Hematopoietic multipotent progenitor cell treated with erythropoietin and hydrocortisone succinate and interleukin-3 and kit ligand, for 4 days (in vitro differentiated cells): ENCODE results near the gene TMEM138.
A peak's percentile ranks its signal among the peaks of the same experiment; 100 is the strongest.
"Not testable (repeated sequence)": the region's sequence is repeated elsewhere in the genome, so short reads cannot be mapped to it uniquely, and the experiment has no call there.

ENCODE experiments used
- DNase-seq: peaks from one replicate; pipeline ENCODE4 v3.0.0-alpha.2; 2015

The TMEM138 gene

GRCh38 chr11:61367406-61367805 lies 5.2 kb downstream of the TMEM138 start:
- DNase-seq, result peak; percentile 69

- DNase-seq, result no peak
Measured at GRCh38 chr11:61368646-61369045, 6.5 kb downstream of the TMEM138 start.

GRCh38 chr11:61369372-61370348 lies 7.5 kb downstream of the TMEM138 start:
- no peak for DNase-seq

- DNase-seq, result no peak
Measured at GRCh38 chr11:61370349-61371005, 8.3 kb downstream of the TMEM138 start.

GRCh38 chr11:61372659-61373420 lies 10.7 kb downstream of the TMEM138 start:
- DNase-seq, result no peak

- no peak for DNase-seq
Measured at GRCh38 chr11:61375761-61376108, 13.6 kb downstream of the TMEM138 start.

GRCh38 chr11:61377461-61378160 lies 15.4 kb downstream of the TMEM138 start:
- DNase-seq, result no peak

- DNase-seq, result peak; percentile 52
Measured at GRCh38 chr11:61378713-61379313, 16.6 kb downstream of the TMEM138 start.

- no peak for DNase-seq
Measured at GRCh38 chr11:61380884-61381283, 18.7 kb downstream of the TMEM138 start.

- DNase-seq, result not testable (repeated sequence)
Measured at GRCh38 chr11:61383859-61384258, 21.7 kb downstream of the TMEM138 start.

GRCh38 chr11:61384271-61385242 lies 22.4 kb downstream of the TMEM138 start:
- DNase-seq, result peak; percentile 41

- peak; percentile 37 for DNase-seq
Measured at GRCh38 chr11:61390161-61390560, 28.0 kb downstream of the TMEM138 start.

GRCh38 chr11:61392981-61393595 lies 30.9 kb downstream of the TMEM138 start:
- DNase-seq, result peak; percentile 73

GRCh38 chr11:61401173-61401572 lies 39.0 kb downstream of the TMEM138 start:
- no peak for DNase-seq

- no peak for DNase-seq
Measured at GRCh38 chr11:61401573-61401972, 39.4 kb downstream of the TMEM138 start.

GRCh38 chr11:61403658-61404057 lies 41.5 kb downstream of the TMEM138 start:
- no peak for DNase-seq

GRCh38 chr11:61404103-61404502 lies 41.9 kb downstream of the TMEM138 start:
- DNase-seq, result no peak

- no peak for DNase-seq
Measured at GRCh38 chr11:61404641-61405040, 42.5 kb downstream of the TMEM138 start.

- no peak for DNase-seq
Measured at GRCh38 chr11:61406067-61406466, 43.9 kb downstream of the TMEM138 start.

GRCh38 chr11:61406991-61407728 lies 45.0 kb downstream of the TMEM138 start:
- no peak for DNase-seq
